HS-27A (cell line): ENCODE measurements around the gene SLC27A5.
A peak's percentile ranks its signal among the peaks of the same experiment; 100 is the strongest.
"Not testable (repeated sequence)": the region's sequence is repeated elsewhere in the genome, so short reads cannot be mapped to it uniquely, and the experiment has no call there.

Experiments used
- DNase-seq: peaks from one replicate; pipeline ENCODE4 v3.0.0-alpha.2; 2012; ENCODE audit warnings: low read depth, missing footprints

Gene SLC27A5

GRCh38 chr19:58468216-58468839, 43.5 kb downstream of the SLC27A5 start:
- DNase-seq, result no peak

GRCh38 chr19:58466760-58467589, 44.8 kb downstream of the SLC27A5 start, which contains the start of gene ZNF324:
Gene ZNF324 (plus strand): TSS chr19:58467080. CDS start chr19:58469186, 2,106 bp downstream.
- peak; percentile 91 for DNase-seq

- DNase-seq, result peak; percentile 22
Observed at GRCh38 chr19:58466089-58466759, 45.6 kb downstream of the SLC27A5 start.

GRCh38 chr19:58460039-58460438, 51.8 kb downstream of the SLC27A5 start:
- no peak for DNase-seq

- DNase-seq, result no peak
Observed at GRCh38 chr19:58456111-58456510, 55.7 kb downstream of the SLC27A5 start.

- DNase-seq, result no peak
Observed at GRCh38 chr19:58455306-58455705, 56.5 kb downstream of the SLC27A5 start.

- DNase-seq, result no peak
Observed at GRCh38 chr19:58453743-58454142, 58.0 kb downstream of the SLC27A5 start.

- peak; percentile 93 for DNase-seq
Observed at GRCh38 chr19:58451358-58452101, 60.3 kb downstream of the SLC27A5 start, which contains the start of gene ZNF324B. Gene ZNF324B (plus strand): TSS chr19:58451622. CDS start chr19:58453702, 2,080 bp downstream.

- no peak for DNase-seq
Observed at GRCh38 chr19:58450856-58451357, 60.9 kb downstream of the SLC27A5 start.

GRCh38 chr19:58449980-58450379, 61.8 kb downstream of the SLC27A5 start:
- not testable (repeated sequence) for DNase-seq

- not testable (repeated sequence) for DNase-seq
Observed at GRCh38 chr19:58448860-58449259, 62.9 kb downstream of the SLC27A5 start.
